WERI-Rb-1 (cell line): ENCODE measurements around the gene LRRC37A3.
"Not testable (repeated sequence)": the region's sequence is repeated elsewhere in the genome, so short reads cannot be mapped to it uniquely, and the experiment has no call there.

Experiments used
- DNase-seq: peaks from one replicate; pipeline ENCODE4 v3.0.0-alpha.2; 2020
- H3K27ac ChIP-seq: fragments of 250-450 bp; sonication (Bioruptor Pico); 2 replicates; pipeline ENCODE4 v1.5.1; 2020; ENCODE audit warnings: mild to moderate bottlenecking, moderate library complexity
- H3K27me3 ChIP-seq: fragments of 250-450 bp; sonication (Bioruptor Pico); 2 replicates; pipeline ENCODE4 v1.5.1; 2021; ENCODE audit warnings: mild to moderate bottlenecking, low read depth, moderate library complexity; ENCODE audit not compliant: insufficient read depth, severe bottlenecking
- H3K36me3 ChIP-seq: fragments of 250-450 bp; sonication (Bioruptor Pico); 2 replicates; pipeline ENCODE4 v1.5.1; 2020; ENCODE audit warnings: mild to moderate bottlenecking, moderate library complexity
- H3K4me3 ChIP-seq: 2 replicates; pipeline ENCODE4 v1.5.1; 2011; ENCODE audit warnings: low read depth, mild to moderate bottlenecking, control low read depth, low read length
- H3K9me3 ChIP-seq: fragments of 250-450 bp; sonication (Bioruptor Pico); 2 replicates; pipeline ENCODE4 v1.5.1; 2021; ENCODE audit warnings: mild to moderate bottlenecking, moderate library complexity; ENCODE audit not compliant: severe bottlenecking
- TF ChIP-seq, protein P1 (sequence below): IDR thresholded peaks from 2 replicates; pipeline ENCODE4 v1.5.1; 2011; ENCODE audit warnings: low read depth, mild to moderate bottlenecking, control low read depth, inconsistent platforms, low read length

Gene LRRC37A3

DNA sequence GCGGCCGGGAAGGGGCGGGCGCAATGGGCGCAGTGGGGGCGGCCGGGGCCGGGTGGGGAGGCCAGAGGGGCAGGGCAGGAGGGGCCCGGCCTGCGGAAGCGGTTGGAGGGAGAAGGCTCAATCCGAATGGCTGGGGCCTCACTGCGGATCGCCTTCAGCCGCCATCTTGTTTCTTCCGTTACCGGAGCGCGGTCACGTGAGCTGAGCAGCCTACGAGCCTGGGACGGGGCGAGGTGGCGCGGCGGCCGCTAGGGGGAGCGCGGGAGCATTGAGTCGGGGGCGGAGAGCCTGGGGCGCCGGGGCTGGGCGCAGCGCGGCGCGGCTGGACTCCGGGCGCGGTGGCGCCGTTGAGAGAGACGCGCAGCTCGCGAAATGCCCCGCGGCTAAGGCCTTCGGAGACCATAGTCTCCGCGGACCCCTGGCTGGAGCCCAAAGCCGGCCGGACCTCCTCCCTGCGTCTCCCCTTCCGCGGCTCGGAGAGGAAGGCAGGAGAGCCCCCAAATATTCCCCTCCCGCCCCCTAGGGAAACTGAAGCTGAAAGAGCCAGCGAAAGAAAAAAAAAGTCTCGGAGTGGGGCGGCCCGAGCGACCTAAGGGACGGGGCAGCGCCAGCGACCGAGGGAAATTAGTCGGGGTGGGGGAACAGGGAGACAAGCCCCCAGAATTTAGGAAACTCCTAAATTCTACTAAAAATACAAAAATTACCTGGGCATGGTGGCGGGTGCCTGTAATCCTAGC, at the start of gene LRRC37A3:
TSS of gene LRRC37A3 (minus strand) at position 190 of the 737 bp plus-strand sequence. CDS start 22,221 bp downstream, outside the sequence.
- not testable (repeated sequence) for H3K36me3 ChIP-seq, H3K27me3 ChIP-seq, H3K9me3 ChIP-seq
- DNase-seq, result peak; percentile 100
- TF ChIP-seq, protein P1, sequence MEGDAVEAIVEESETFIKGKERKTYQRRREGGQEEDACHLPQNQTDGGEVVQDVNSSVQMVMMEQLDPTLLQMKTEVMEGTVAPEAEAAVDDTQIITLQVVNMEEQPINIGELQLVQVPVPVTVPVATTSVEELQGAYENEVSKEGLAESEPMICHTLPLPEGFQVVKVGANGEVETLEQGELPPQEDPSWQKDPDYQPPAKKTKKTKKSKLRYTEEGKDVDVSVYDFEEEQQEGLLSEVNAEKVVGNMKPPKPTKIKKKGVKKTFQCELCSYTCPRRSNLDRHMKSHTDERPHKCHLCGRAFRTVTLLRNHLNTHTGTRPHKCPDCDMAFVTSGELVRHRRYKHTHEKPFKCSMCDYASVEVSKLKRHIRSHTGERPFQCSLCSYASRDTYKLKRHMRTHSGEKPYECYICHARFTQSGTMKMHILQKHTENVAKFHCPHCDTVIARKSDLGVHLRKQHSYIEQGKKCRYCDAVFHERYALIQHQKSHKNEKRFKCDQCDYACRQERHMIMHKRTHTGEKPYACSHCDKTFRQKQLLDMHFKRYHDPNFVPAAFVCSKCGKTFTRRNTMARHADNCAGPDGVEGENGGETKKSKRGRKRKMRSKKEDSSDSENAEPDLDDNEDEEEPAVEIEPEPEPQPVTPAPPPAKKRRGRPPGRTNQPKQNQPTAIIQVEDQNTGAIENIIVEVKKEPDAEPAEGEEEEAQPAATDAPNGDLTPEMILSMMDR, result peak; percentile 86
- H3K4me3 ChIP-seq, result peak within 1 kb of the TSS; percentile 64
- peak within 1 kb of the TSS; percentile 82 for H3K27ac ChIP-seq

DNA sequence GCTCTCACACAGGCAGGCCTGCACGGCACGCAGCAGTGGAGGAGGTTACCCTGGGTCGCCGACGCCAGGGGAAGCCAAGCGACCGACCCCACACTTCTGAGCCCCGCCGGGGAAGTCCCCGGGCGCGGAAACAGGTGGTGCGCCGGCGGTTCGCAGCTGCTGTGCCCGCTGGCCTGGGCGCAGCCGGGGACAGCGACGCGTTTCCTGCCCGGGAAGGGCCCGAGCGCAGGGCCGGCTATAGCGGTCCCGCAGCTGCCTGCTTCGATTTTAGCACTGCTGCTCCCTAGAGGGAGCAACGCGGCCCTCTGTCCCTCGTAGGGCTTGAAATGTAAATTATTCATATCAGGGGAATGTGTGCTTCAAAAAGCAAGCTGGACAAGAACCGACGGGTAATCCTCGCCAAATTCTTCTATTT, 46.6 kb upstream of the LRRC37A3 start:
- H3K9me3 ChIP-seq, H3K36me3 ChIP-seq, H3K27me3 ChIP-seq: not testable (repeated sequence)
- peak; percentile 76 for DNase-seq
- Histone ChIP-seq H3K4me3 (peak overlapping the region; percentile 37), H3K27ac (peak overlapping the region; percentile 35)

DNA sequence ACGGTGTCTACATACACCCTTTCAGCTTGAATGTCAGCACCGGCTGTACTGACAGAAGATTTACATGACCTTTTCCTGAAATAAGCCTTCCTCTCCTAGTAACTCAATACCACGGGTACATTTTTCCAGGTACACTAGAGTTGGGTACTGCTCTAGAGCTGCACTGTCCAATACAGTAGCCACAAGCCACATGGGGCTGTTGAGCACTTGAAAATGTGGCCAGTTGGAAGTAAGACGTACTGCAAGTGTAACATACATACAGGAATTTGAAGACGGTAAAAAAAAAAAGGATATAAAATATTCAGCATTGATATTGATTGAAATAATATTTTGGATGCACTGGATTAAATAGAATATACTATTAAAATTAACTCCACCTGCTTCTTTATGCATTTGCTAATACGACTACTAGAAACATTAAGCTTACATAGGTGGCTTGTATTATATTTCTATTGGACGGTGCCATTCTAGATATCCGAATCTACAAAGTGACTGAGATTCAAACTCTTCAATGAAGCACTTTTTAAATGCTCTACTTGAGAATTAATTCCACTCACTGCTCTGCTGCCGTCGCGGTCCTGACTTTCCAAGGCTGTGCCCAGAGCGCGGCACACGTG, 46.1 kb upstream of the LRRC37A3 start:
- Histone ChIP-seq H3K4me3 (peak overlapping the region; percentile 37), H3K27ac (peak overlapping the region; percentile 35)
- H3K36me3 ChIP-seq, H3K27me3 ChIP-seq, DNase-seq, H3K9me3 ChIP-seq: not testable (repeated sequence)

DNA sequence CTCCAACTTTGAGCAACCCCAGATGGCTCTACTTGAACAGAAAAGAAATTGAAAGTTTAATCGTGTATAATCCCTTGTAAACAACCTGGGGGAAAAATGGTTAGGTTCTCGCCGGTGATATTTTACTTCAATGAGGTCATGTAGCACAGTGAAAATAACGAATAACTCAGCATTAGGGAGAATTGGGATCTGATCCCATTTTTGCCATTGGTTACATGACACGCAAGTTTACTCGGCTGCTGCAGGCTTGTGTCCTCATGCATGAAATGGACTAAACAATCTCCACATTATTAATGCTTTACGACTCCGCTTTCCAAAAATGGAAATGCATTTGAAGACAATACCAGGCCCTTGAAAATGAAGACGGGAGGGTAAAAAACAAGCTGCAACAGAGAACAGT, 45.5 kb upstream of the LRRC37A3 start:
- H3K9me3 ChIP-seq, result no peaks in the 10 kb centered on the region
- DNase-seq, result no peak

DNA sequence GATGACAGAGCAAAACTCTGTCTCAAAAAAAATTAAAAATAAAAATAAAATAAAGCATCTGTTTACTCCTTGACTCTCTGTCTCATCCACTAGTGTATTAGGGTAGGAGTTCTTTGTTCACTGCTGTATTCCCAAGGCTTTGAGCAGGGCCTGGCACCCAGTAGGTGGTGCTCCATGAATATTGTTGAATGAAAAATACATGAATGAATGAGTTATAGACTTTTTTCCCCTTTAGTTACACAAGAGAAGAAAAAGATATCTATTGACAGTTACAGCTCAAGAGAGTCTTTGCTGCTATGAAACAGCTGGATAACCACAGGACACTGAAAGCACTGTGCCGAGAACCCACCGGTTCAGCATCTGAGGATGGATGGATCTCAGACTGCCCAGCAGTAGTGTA, 44.5 kb upstream of the LRRC37A3 start:
- H3K27me3 ChIP-seq, H3K9me3 ChIP-seq, H3K4me3 ChIP-seq, H3K36me3 ChIP-seq, H3K27ac ChIP-seq, DNase-seq: not testable (repeated sequence)

More for the DNA sequence above, 45.5 kb upstream of the LRRC37A3 start:
- Histone ChIP-seq H3K4me3 (no peak overlapping the region), H3K27ac (no peak overlapping the region), H3K36me3 (no peaks in the 10 kb centered on the region), H3K27me3 (no peaks in the 10 kb centered on the region)
- TF ChIP-seq, protein P1, result no peak

DNA sequence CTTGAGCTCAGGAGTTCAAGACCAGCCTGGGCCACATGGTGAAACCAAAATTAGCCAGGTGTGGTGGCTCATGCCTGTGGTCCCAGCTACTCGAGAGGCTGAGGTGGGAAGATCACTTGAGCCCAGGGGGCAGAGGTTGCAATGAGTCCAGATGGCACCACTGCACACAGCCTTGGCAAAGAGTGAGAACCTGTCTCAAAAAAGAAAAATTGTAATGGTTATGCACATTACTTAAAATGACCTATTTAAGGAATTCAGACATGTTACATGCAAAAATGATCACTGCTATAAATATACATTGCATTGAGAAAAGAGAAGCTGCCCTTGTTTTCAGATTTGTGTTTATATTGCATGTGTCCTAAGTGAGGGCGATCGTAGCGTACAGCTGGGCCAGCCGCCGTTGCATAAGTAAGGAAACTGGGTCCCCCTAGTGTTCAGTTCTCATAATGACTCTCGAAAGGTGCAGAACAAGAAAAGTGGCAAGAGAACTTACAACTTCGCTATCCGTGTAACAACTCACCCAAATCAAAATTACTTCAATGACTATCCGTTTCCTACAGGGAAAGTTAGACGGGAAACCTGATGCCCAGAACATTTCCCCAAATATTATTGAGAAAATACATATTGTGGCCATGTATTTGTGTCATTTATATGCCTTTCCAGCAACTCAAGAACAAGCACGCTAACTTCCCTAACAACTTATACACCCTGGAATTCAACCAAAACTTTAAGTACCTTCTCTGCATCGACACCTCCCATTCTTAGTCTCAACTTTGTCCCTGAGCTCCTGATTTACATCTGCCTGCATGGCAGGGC, 42.5 kb upstream of the LRRC37A3 start:
- peak; percentile 75 for DNase-seq
- TF ChIP-seq, protein P1, result peak; percentile 61
- H3K27ac ChIP-seq, H3K36me3 ChIP-seq, H3K27me3 ChIP-seq, H3K9me3 ChIP-seq: not testable (repeated sequence)
- H3K4me3 ChIP-seq, result peak overlapping the region; percentile 33

DNA sequence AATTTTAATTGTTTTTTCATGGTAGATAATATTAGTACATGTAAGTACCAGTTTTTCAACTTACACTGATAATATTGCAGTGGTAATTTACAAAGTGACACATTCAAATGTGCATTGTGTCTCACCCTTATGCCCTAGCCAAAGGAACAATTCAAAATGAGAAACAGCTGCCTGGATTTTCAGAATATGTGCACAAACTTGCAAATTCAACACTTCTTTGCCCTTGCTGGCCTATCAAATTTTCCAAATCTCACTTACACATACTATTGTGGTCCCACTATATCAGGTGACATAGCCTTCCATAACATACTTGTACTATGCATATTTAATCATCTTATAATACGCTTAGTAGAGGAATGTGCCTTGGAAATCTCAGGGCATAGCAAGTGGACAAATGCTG, 32.6 kb upstream of the LRRC37A3 start:
- Histone ChIP-seq H3K27me3 (no peaks in the 10 kb centered on the region), H3K27ac (no peak overlapping the region), H3K9me3 (no peaks in the 10 kb centered on the region), H3K36me3 (no peaks in the 10 kb centered on the region), H3K4me3 (no peak overlapping the region)
- TF ChIP-seq, protein P1, result no peak
- DNase-seq, result no peak
